ENCODE results near the gene CFAP70. TPM values are rescaled to one million over a fixed set of nuclear protein-coding genes. Genes with fewer than 3 reads are reported as not detected.

The CFAP70 gene
- total RNA-seq, 1 donor: 1.1 TPM

GRCh38 chr10:73205890-73206289, 152.8 kb downstream of the CFAP70 start:
- H3K27me3 ChIP-seq (ENCODE audit: insufficient read depth, low read length): no peaks in the 10 kb centered on the region
- H3K4me2 ChIP-seq (ENCODE audit: insufficient read depth, low read length): no peak overlapping the region
- no peaks in the 10 kb centered on the region for H4K20me1 ChIP-seq (ENCODE audit: insufficient read depth, low read length)
- H2AFZ ChIP-seq (ENCODE audit: low read length): no peak overlapping the region
- H3K4me1 ChIP-seq (ENCODE audit: insufficient read depth, low read length): no peaks in the 10 kb centered on the region
- H3K27ac ChIP-seq (ENCODE audit: low read depth, low read length): no peak overlapping the region
- no peaks in the 10 kb centered on the region for H3K9me3 ChIP-seq (ENCODE audit: low read depth, low read length)
- DNase-seq (ENCODE audit: insufficient read length, low spot score, missing footprints): no peak
- no peak overlapping the region for H3K4me3 ChIP-seq (ENCODE audit: insufficient read depth, low read length)
- no peaks in the 10 kb centered on the region for H3K79me2 ChIP-seq (ENCODE audit: insufficient read depth, low read length)
- H3K36me3 ChIP-seq (ENCODE audit: insufficient read depth, low read length): peaks cover 5% of the 10 kb centered on the region
- no peak for TF ChIP-seq CTCF (IDR thresholded peaks at IDR 0.05; ENCODE audit: extremely low read depth, low read depth, low read length)

GRCh38 chr10:73205081-73205480, 153.6 kb downstream of the CFAP70 start:
- TF ChIP-seq CTCF (IDR thresholded peaks at IDR 0.05; ENCODE audit: extremely low read depth, low read depth, low read length): no peak

More at GRCh38 chr10:73205081-73205480, 153.6 kb downstream of the CFAP70 start:
- no peaks in the 10 kb centered on the region for H4K20me1 ChIP-seq (ENCODE audit: insufficient read depth, low read length)
- no peaks in the 10 kb centered on the region for H3K27me3 ChIP-seq (ENCODE audit: insufficient read depth, low read length)
- no peaks in the 10 kb centered on the region for H3K9me3 ChIP-seq (ENCODE audit: low read depth, low read length)
- DNase-seq (ENCODE audit: insufficient read length, low spot score, missing footprints): no peak
- no peak overlapping the region for H3K4me2 ChIP-seq (ENCODE audit: insufficient read depth, low read length)
- H3K4me3 ChIP-seq (ENCODE audit: insufficient read depth, low read length): no peak overlapping the region
- H2AFZ ChIP-seq (ENCODE audit: low read length): no peak overlapping the region
- no peaks in the 10 kb centered on the region for H3K4me1 ChIP-seq (ENCODE audit: insufficient read depth, low read length)
- no peaks in the 10 kb centered on the region for H3K79me2 ChIP-seq (ENCODE audit: insufficient read depth, low read length)
- H3K36me3 ChIP-seq (ENCODE audit: insufficient read depth, low read length): peaks cover 8% of the 10 kb centered on the region
- no peak overlapping the region for H3K27ac ChIP-seq (ENCODE audit: low read depth, low read length)

Small RNA genes lying within 50 kb of the gene (small RNA-seq; reads per million reads assigned to genes)
- gene RF00019: not detected
- not detected for gene RNU6-833P

Other genes with a start within 250 kb of the CFAP70 start
- 1.8 and 2.1 TPM in 2 replicates for gene NUDT13, start 248.4 kb downstream of the CFAP70 start, total RNA-seq
- gene ECD, start 190.9 kb downstream of the CFAP70 start, total RNA-seq: 35.4 and 35.5 TPM in 2 replicates
- gene FAM149B1, start 190.7 kb downstream of the CFAP70 start, total RNA-seq: 30.1 and 33.7 TPM in 2 replicates
- gene DNAJC9, start 111.6 kb downstream of the CFAP70 start, total RNA-seq: 14.7 and 18.8 TPM in 2 replicates
- gene MRPS16, start 106.2 kb downstream of the CFAP70 start, total RNA-seq: 78.7 and 80.7 TPM in 2 replicates
- 143 and 158 TPM in 2 replicates for gene ANXA7, start 55.2 kb upstream of the CFAP70 start, total RNA-seq
- 2.2 and 2.4 TPM in 2 replicates for gene MSS51, start 74.7 kb upstream of the CFAP70 start, total RNA-seq
- 34.7 and 40.1 TPM in 2 replicates for gene PPP3CB, start 137.2 kb upstream of the CFAP70 start, total RNA-seq
- gene USP54, start 232.5 kb upstream of the CFAP70 start, total RNA-seq: 23.0 and 25.0 TPM in 2 replicates